OCI-M2 (cell line): ENCODE measurements around the gene PTTG2.
"Not testable (repeated sequence)": the region's sequence is repeated elsewhere in the genome, so short reads cannot be mapped to it uniquely, and the experiment has no call there.

ENCODE experiments used
- DNase-seq: peaks from one replicate; lab custom pipeline; 2025; ENCODE audit not compliant: unreplicated experiment; lab: John Stamatoyannopoulos, UW

The PTTG2 gene

GRCh38 chr4:37956941-37957340 is 3.3 kb upstream of the PTTG2 start:
- DNase-seq, result no peak

GRCh38 chr4:37958932-37959331 is 1.3 kb upstream of the PTTG2 start:
- no peak for DNase-seq

- no peak for DNase-seq
Measured at GRCh38 chr4:37960679-37961450, 667 bp downstream of the PTTG2 start.

- no peak for DNase-seq
Measured at GRCh38 chr4:37964734-37965457, 4.7 kb downstream of the PTTG2 start.

GRCh38 chr4:37966044-37966443 is 5.8 kb downstream of the PTTG2 start:
- DNase-seq, result no peak

- no peak for DNase-seq
Measured at GRCh38 chr4:37967736-37968135, 7.5 kb downstream of the PTTG2 start.

GRCh38 chr4:37968747-37969146 is 8.5 kb downstream of the PTTG2 start:
- DNase-seq, result no peak

- no peak for DNase-seq
Measured at GRCh38 chr4:37970702-37971101, 10.5 kb downstream of the PTTG2 start.

GRCh38 chr4:37971202-37971601 is 11.0 kb downstream of the PTTG2 start:
- no peak for DNase-seq

GRCh38 chr4:37973441-37973840 is 13.2 kb downstream of the PTTG2 start:
- no peak for DNase-seq

GRCh38 chr4:37975321-37975822 is 15.2 kb downstream of the PTTG2 start:
- DNase-seq, result not testable (repeated sequence)

- peak; percentile 14 for DNase-seq
Measured at GRCh38 chr4:37976507-37976906, 16.3 kb downstream of the PTTG2 start.

GRCh38 chr4:37976991-37977470 is 16.8 kb downstream of the PTTG2 start:
- no peak for DNase-seq

GRCh38 chr4:37977471-37978247 is 17.5 kb downstream of the PTTG2 start:
- DNase-seq, result no peak

- DNase-seq, result no peak
Measured at GRCh38 chr4:37978248-37978924, 18.2 kb downstream of the PTTG2 start.

- no peak for DNase-seq
Measured at GRCh38 chr4:37980246-37980645, 20.0 kb downstream of the PTTG2 start.

GRCh38 chr4:37981425-37981824 is 21.2 kb downstream of the PTTG2 start:
- no peak for DNase-seq

GRCh38 chr4:37981844-37982720 is 21.9 kb downstream of the PTTG2 start:
- no peak for DNase-seq

GRCh38 chr4:37982736-37983135 is 22.5 kb downstream of the PTTG2 start:
- DNase-seq, result no peak

GRCh38 chr4:37983951-37984350 is 23.8 kb downstream of the PTTG2 start:
- no peak for DNase-seq
